ENCODE data around the gene ANO3.
A peak's percentile ranks its signal among the peaks of the same experiment; 100 is the strongest.
"Not testable (repeated sequence)": the region's sequence is repeated elsewhere in the genome, so short reads cannot be mapped to it uniquely, and the experiment has no call there.

Gene ANO3

GRCh38 chr11:26608507-26609146 lies 276.7 kb downstream of the ANO3 start:
- FAIRE-seq (no peak), DNase-seq (ENCODE audit: extremely low spot score, insufficient read length, low read depth) (no peak)

- DNase-seq (ENCODE audit: extremely low spot score, insufficient read length, low read depth) (no peak), FAIRE-seq (no peak)
Observed at GRCh38 chr11:26613759-26614158, 281.8 kb downstream of the ANO3 start.

- DNase-seq (ENCODE audit: extremely low spot score, insufficient read length, low read depth) (no peak), FAIRE-seq (no peak)
Observed at GRCh38 chr11:26618441-26618840, 286.5 kb downstream of the ANO3 start.

- no peak for DNase-seq (ENCODE audit: extremely low spot score, insufficient read length, low read depth)
Observed at GRCh38 chr11:26620282-26621045, 288.5 kb downstream of the ANO3 start.

GRCh38 chr11:26621132-26621531 lies 289.2 kb downstream of the ANO3 start:
- FAIRE-seq (no peak), DNase-seq (ENCODE audit: extremely low spot score, insufficient read length, low read depth) (no peak)

More at GRCh38 chr11:26620282-26621045, 288.5 kb downstream of the ANO3 start:
- FAIRE-seq, result no peak

GRCh38 chr11:26622181-26622580 lies 290.3 kb downstream of the ANO3 start:
- no peak for FAIRE-seq

GRCh38 chr11:26623076-26623659 lies 291.2 kb downstream of the ANO3 start:
- DNase-seq (ENCODE audit: extremely low spot score, insufficient read length, low read depth), result no peak
- FAIRE-seq, result no peak

More at GRCh38 chr11:26622181-26622580, 290.3 kb downstream of the ANO3 start:
- no peak for DNase-seq (ENCODE audit: extremely low spot score, insufficient read length, low read depth)

GRCh38 chr11:26626346-26626745 lies 294.4 kb downstream of the ANO3 start:
- no peak for FAIRE-seq
- DNase-seq (ENCODE audit: extremely low spot score, insufficient read length, low read depth), result no peak

- FAIRE-seq (no peak), DNase-seq (ENCODE audit: extremely low spot score, insufficient read length, low read depth) (no peak)
Observed at GRCh38 chr11:26632691-26633159, 300.8 kb downstream of the ANO3 start.

- not testable (repeated sequence) for FAIRE-seq
Observed at GRCh38 chr11:26643314-26643713, 311.4 kb downstream of the ANO3 start.

GRCh38 chr11:26649884-26650283 lies 318.0 kb downstream of the ANO3 start:
- peak; percentile 56 for FAIRE-seq
- DNase-seq (ENCODE audit: extremely low spot score, insufficient read length, low read depth), result peak; percentile 14

More at GRCh38 chr11:26643314-26643713, 311.4 kb downstream of the ANO3 start:
- not testable (repeated sequence) for DNase-seq (ENCODE audit: extremely low spot score, insufficient read length, low read depth)

- no peak for FAIRE-seq
- DNase-seq (ENCODE audit: extremely low spot score, insufficient read length, low read depth), result no peak
Observed at GRCh38 chr11:26651916-26652315, 320.0 kb downstream of the ANO3 start.

- DNase-seq (ENCODE audit: extremely low spot score, insufficient read length, low read depth) (no peak), FAIRE-seq (no peak)
Observed at GRCh38 chr11:26655287-26655686, 323.4 kb downstream of the ANO3 start.

- DNase-seq (ENCODE audit: extremely low spot score, insufficient read length, low read depth) (no peak), FAIRE-seq (no peak)
Observed at GRCh38 chr11:26662916-26663315, 331.0 kb downstream of the ANO3 start.

GRCh38 chr11:26665036-26665435 lies 333.1 kb downstream of the ANO3 start:
- no peak for DNase-seq (ENCODE audit: extremely low spot score, insufficient read length, low read depth)
- no peak for FAIRE-seq

- DNase-seq (ENCODE audit: extremely low spot score, insufficient read length, low read depth), result no peak
- no peak for FAIRE-seq
Observed at GRCh38 chr11:26665946-26666345, 334.0 kb downstream of the ANO3 start.

- DNase-seq (ENCODE audit: extremely low spot score, insufficient read length, low read depth) (no peak), FAIRE-seq (no peak)
Observed at GRCh38 chr11:26675233-26675928, 343.5 kb downstream of the ANO3 start.

GRCh38 chr11:26676641-26677040 lies 344.7 kb downstream of the ANO3 start:
- no peak for FAIRE-seq
- no peak for DNase-seq (ENCODE audit: extremely low spot score, insufficient read length, low read depth)

GRCh38 chr11:26677566-26677965 lies 345.6 kb downstream of the ANO3 start:
- DNase-seq (ENCODE audit: extremely low spot score, insufficient read length, low read depth), result no peak
- no peak for FAIRE-seq

GRCh38 chr11:26687351-26687750 lies 355.4 kb downstream of the ANO3 start:
- FAIRE-seq, result no peak
- no peak for DNase-seq (ENCODE audit: extremely low spot score, insufficient read length, low read depth)
